H1 (cell line): ENCODE results near the gene DHX34. TPM values are rescaled to one million over a fixed set of nuclear protein-coding genes. Genes with fewer than 3 reads are reported as not detected.
A peak's percentile ranks its signal among the peaks of the same experiment; 100 is the strongest.

Experiments used
- CTCF ChIA-PET: fragments of 300-600 bp; sonication (Branson Sonifier 250); formaldehyde crosslinking; loops from one replicate; lab custom pipeline; 2021; ENCODE audit not compliant: partially characterized antibody; lab: Charles Lee
- POLR2A ChIA-PET: fragments of 300-600 bp; sonication (Branson Sonifier 250); formaldehyde crosslinking; loops from one replicate; lab custom pipeline; 2021; ENCODE audit warnings: inconsistent platforms; ENCODE audit not compliant: partially characterized antibody; lab: Charles Lee
- DNase-seq, 2 experiments: peaks; one replicate each; pipeline versions ENCODE4 v3.0.0 to v3.0.0-alpha.2; 2010 to 2022; ENCODE audit warnings: low spot score in 2 of 2, low read depth in 1 of 2, mixed read lengths in 1 of 2
- FAIRE-seq: peaks from 2 replicates; lab custom pipeline; 2011; peaks lifted over from hg19 to GRCh38; lab: Jason Lieb, UNC
- H2AFZ ChIP-seq: 2 replicates; pipeline ENCODE4 v1.8.1; 2012; ENCODE audit warnings: low read length, inconsistent platforms
- H2AK5ac ChIP-seq: 2 replicates; pipeline ENCODE4 v1.6.1; 2013; ENCODE audit warnings: low read depth, low read length
- H2BK120ac ChIP-seq: replicated peaks from 2 replicates; pipeline ENCODE3; 2013; ENCODE audit warnings: low read depth, low read length, inconsistent platforms
- H2BK12ac ChIP-seq: 2 replicates; pipeline ENCODE4 v1.6.1; 2013; ENCODE audit warnings: low read depth, low read length
- H2BK15ac ChIP-seq: 2 replicates; pipeline ENCODE4 v1.6.1; 2013; ENCODE audit warnings: low read length
- H2BK20ac ChIP-seq: 2 replicates; pipeline ENCODE4 v1.6.1; 2013; ENCODE audit warnings: low read length
- H2BK5ac ChIP-seq: 2 replicates; pipeline ENCODE4 v1.6.1; 2013; ENCODE audit warnings: low read depth, low read length
- H3K14ac ChIP-seq: 2 replicates; pipeline ENCODE4 v1.6.1; 2013; ENCODE audit warnings: inconsistent platforms; ENCODE audit not compliant: insufficient read length
- H3K18ac ChIP-seq: 2 replicates; pipeline ENCODE4 v1.6.1; 2013; ENCODE audit warnings: low read length; ENCODE audit errors: extremely low read depth
- H3K23ac ChIP-seq: 2 replicates; pipeline ENCODE4 v1.6.1; 2013; ENCODE audit warnings: inconsistent platforms; ENCODE audit not compliant: insufficient read length
- H3K23me2 ChIP-seq: 2 replicates; pipeline ENCODE4 v1.6.1; 2013; ENCODE audit warnings: low read depth, low read length
- H3K27ac ChIP-seq: 2 replicates; pipeline ENCODE4 v1.6.1; 2011; ENCODE audit warnings: low read depth, low read length, inconsistent platforms
- H3K27me3 ChIP-seq, 4 experiments: replicated peaks in 1 of 4; 1 replicate in 1 of 4; 2 replicates in 3 of 4; pipeline versions ENCODE4 v1.6.1 to v1.8.1; 2011 to 2013; ENCODE audit warnings: low read length in 3 of 4, mild to moderate bottlenecking in 3 of 4, inconsistent platforms in 2 of 4, mixed read lengths in 2 of 4, moderate library complexity in 1 of 4; ENCODE audit not compliant: control insufficient read depth in 3 of 4, insufficient read depth in 3 of 4; ENCODE audit errors: extremely low read depth in 1 of 4
- H3K36me3 ChIP-seq, 4 experiments: 2 replicates each; pipeline versions ENCODE4 v1.6.1 to v1.8.1; 2011 to 2013; ENCODE audit warnings: mild to moderate bottlenecking in 4 of 4, low read length in 3 of 4, moderate library complexity in 2 of 4, control low read depth in 1 of 4, inconsistent platforms in 1 of 4; ENCODE audit not compliant: insufficient read depth in 4 of 4, control insufficient read depth in 2 of 4
- H3K4ac ChIP-seq: replicated peaks from 2 replicates; pipeline ENCODE3; 2013; ENCODE audit warnings: low read length, low read depth, mixed read lengths, inconsistent platforms; ENCODE audit not compliant: insufficient read length
- H3K4me1 ChIP-seq, 4 experiments: replicated peaks in 1 of 4; 1 replicate in 1 of 4; 2 replicates in 3 of 4; pipeline versions ENCODE4 v1.6.1 to v1.8.1; 2011 to 2013; ENCODE audit warnings: low read length in 3 of 4, inconsistent platforms in 2 of 4, mixed read lengths in 1 of 4; ENCODE audit not compliant: insufficient read depth in 4 of 4, control insufficient read depth in 3 of 4
- H3K4me2 ChIP-seq, 2 experiments: 2 replicates each; pipeline versions ENCODE4 v1.6.1 to v1.8.1; 2011 to 2013; ENCODE audit warnings: low read depth in 2 of 2, low read length in 2 of 2, control low read depth in 1 of 2, inconsistent platforms in 1 of 2, mild to moderate bottlenecking in 1 of 2; ENCODE audit not compliant: insufficient read depth in 1 of 2
- H3K4me3 ChIP-seq, 4 experiments: fragments of 200-600, 300-600 bp in 1 of 4; sonication (generic), shearing (Covaris generic), sonication (Bioruptor Twin) in 1 of 4; 2 replicates each; pipeline versions ENCODE4 v1.5.1 to v1.8.1; 2011 to 2016; ENCODE audit warnings: low read length in 4 of 4, low read depth in 3 of 4, control low read depth in 2 of 4, inconsistent platforms in 2 of 4, mild to moderate bottlenecking in 2 of 4, mixed read lengths in 1 of 4, moderate library complexity in 1 of 4; ENCODE audit not compliant: insufficient read depth in 2 of 4; ENCODE audit errors: extremely low read depth in 1 of 4
- H3K56ac ChIP-seq: replicated peaks from 2 replicates; pipeline ENCODE3; 2013; ENCODE audit warnings: low read depth, mild to moderate bottlenecking, mixed read lengths, low read length, inconsistent platforms; ENCODE audit not compliant: insufficient read length
- H3K79me1 ChIP-seq: 2 replicates; pipeline ENCODE4 v1.6.1; 2013; ENCODE audit warnings: low read depth, low read length, control low read depth
- H3K79me2 ChIP-seq, 2 experiments: 2 replicates each; pipeline versions ENCODE4 v1.6.1 to v1.8.1; 2012 to 2013; ENCODE audit warnings: low read length in 2 of 2, mild to moderate bottlenecking in 2 of 2, inconsistent platforms in 1 of 2; ENCODE audit not compliant: insufficient read depth in 2 of 2, control insufficient read depth in 1 of 2
- H3K9ac ChIP-seq, 4 experiments: replicated peaks in 1 of 4; 1 replicate in 1 of 4; 2 replicates in 3 of 4; pipeline versions ENCODE4 v1.6.1 to v1.8.1; 2011 to 2013; ENCODE audit warnings: low read depth in 3 of 4, low read length in 3 of 4, control low read depth in 2 of 4, mild to moderate bottlenecking in 2 of 4, moderate library complexity in 2 of 4, inconsistent platforms in 1 of 4; ENCODE audit errors: extremely low read depth in 1 of 4
- H3K9me3 ChIP-seq, 2 experiments: 2 replicates each; pipeline versions ENCODE4 v1.6.1 to v1.8.1; 2012 to 2013; ENCODE audit warnings: mild to moderate bottlenecking in 2 of 2, moderate library complexity in 2 of 2, control low read depth in 1 of 2, inconsistent platforms in 1 of 2, low read depth in 1 of 2, low read length in 1 of 2, mixed read lengths in 1 of 2; ENCODE audit not compliant: insufficient read depth in 2 of 2
- H4K20me1 ChIP-seq, 2 experiments: replicated peaks in 1 of 2; 2 replicates each; pipeline versions ENCODE3 to v1.8.1; 2011 to 2013; ENCODE audit warnings: inconsistent platforms in 2 of 2, low read length in 2 of 2, mild to moderate bottlenecking in 1 of 2; ENCODE audit not compliant: insufficient read depth in 2 of 2, control insufficient read depth in 1 of 2
- H4K5ac ChIP-seq: 2 replicates; pipeline ENCODE4 v1.6.1; 2013; ENCODE audit warnings: low read length, low read depth, mixed read lengths, inconsistent platforms; ENCODE audit not compliant: insufficient read length
- H4K8ac ChIP-seq: 2 replicates; pipeline ENCODE4 v1.8.0; 2013; ENCODE audit warnings: mild to moderate bottlenecking, moderate library complexity, low read length, inconsistent platforms; ENCODE audit not compliant: insufficient read depth; ENCODE audit errors: extremely low read depth
- H4K91ac ChIP-seq: replicated peaks from 2 replicates; pipeline ENCODE3; 2013; ENCODE audit warnings: low read length, mixed read lengths, inconsistent platforms; ENCODE audit not compliant: insufficient read length
- CBX8 ChIP-seq: fragments of 300-800, 300-1000 bp; sonication (generic); IDR thresholded peaks from 2 replicates; pipeline ENCODE4 v1.7.1; 2016; ENCODE audit warnings: low read depth, low read length, borderline replicate concordance
- EP300 ChIP-seq, 2 experiments: IDR thresholded peaks; 1 replicate in 1 of 2; 2 replicates in 1 of 2; pipeline ENCODE4 v1.6.1; 2011 to 2012; ENCODE audit warnings: low read depth in 2 of 2, low read length in 2 of 2, mild to moderate bottlenecking in 2 of 2, borderline replicate concordance in 1 of 2, inconsistent platforms in 1 of 2, moderate library complexity in 1 of 2
- SUZ12 ChIP-seq: fragments of 200-600 bp; sonication (generic); IDR thresholded peaks from 2 replicates; pipeline ENCODE4 v1.6.1; 2012; ENCODE audit warnings: mild to moderate bottlenecking, inconsistent platforms, low read length, moderate library complexity, mixed read lengths
- WGBS, 2 experiments: shearing (Covaris generic) in 1 of 2; methylation state at CpG; one replicate each; pipeline versions ENCODE4 v1.1.6 to v1.1.7; 2013 to 2015; ENCODE audit warnings: low lambda C conversion rate in 2 of 2, mixed read lengths in 2 of 2, inconsistent platforms in 1 of 2, low coverage in 1 of 2, missing lambda C conversion rate in 1 of 2; ENCODE audit not compliant: insufficient replicate concordance in 2 of 2, insufficient coverage in 1 of 2, insufficient read length in 1 of 2; ENCODE audit errors: extremely low coverage in 1 of 2, missing lambda C conversion rate in 1 of 2; 5-methylcytosine and 5-hydroxymethylcytosine counted together
- polyA plus RNA-seq, 7 experiments: library from polyadenylated mRNA; depleted of rRNA in 3 of 7; stranded (reverse) in 5 of 7; unstranded in 2 of 7; fragments of >200 nt in 5 of 7; fragments of 200-250 nt in 2 of 7; gene quantifications; 1 replicate in 5 of 7; 2 replicates in 1 of 7; 4 replicates in 1 of 7; pipeline versions ENCODE4 v1.2.1 to v1.2.3, GENCODE V29; 2011 to 2013; ENCODE audit warnings: missing spikeins in 2 of 7, mixed read lengths in 2 of 7
- total RNA-seq: library from RNA; stranded (reverse); fragmentation: NEBNext Ultra II Directional; extraction: Animal tissue kit (Norgen Biotek cat#: 25700); gene quantifications from 2 replicates; pipeline ENCODE4 v1.2.1, GENCODE V29; 2021
- TF ChIP-seq, protein P1 (sequence below), 3 experiments: IDR thresholded peaks; 1 replicate in 2 of 3; 2 replicates in 1 of 3; pipeline versions ENCODE4 v1.5.1 to v1.6.1; 2011; ENCODE audit warnings: low read length in 3 of 3, mild to moderate bottlenecking in 3 of 3, inconsistent platforms in 2 of 3, low read depth in 1 of 3, moderate library complexity in 1 of 3; ENCODE audit not compliant: insufficient read depth in 1 of 3; ENCODE audit errors: control extremely low read depth in 1 of 3

DHX34 gene
- total and polyA plus RNA-seq, 2 of the 8 experiments (the other 6 are each of a cell fraction or from before 2014, with no cell fraction given): 17.5 to 24.3 TPM

DNA sequence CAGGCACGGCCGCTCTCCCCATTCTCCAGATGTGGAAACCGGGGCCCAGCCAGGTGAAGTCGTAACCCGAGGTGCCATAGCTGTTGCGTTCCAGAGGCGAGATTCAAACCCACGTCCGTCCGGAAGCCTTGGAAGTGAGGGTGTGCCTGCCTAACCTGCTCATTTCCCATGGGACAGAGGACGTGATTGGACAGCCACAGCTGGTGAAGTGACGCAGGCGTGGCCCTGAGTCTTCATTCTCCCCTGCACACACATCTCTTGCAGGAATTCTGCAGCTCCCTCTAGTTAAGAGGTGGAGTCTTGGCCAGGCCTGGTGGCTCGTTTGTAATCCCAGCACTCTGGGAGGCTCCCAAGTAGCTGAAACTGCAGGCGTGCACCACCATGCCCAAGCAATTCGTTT lies 53.4 kb downstream of the DHX34 start:
- Histone ChIP-seq H3K14ac (no peak overlapping the region), H3K79me2 (no peaks in the 10 kb centered on the region), H3K9me3 (no peaks in the 10 kb centered on the region), H3K79me1 (no peaks in the 10 kb centered on the region; the same call in 1 of the 2 replicates), H3K27me3 (no peaks in the 10 kb centered on the region), H2AK5ac (peak overlapping the region; percentile 95; the same call in 1 of the 2 replicates), H2BK12ac (peak overlapping the region; percentile 71; the same call in 1 of the 2 replicates), H4K5ac (no peak overlapping the region), H3K36me3 (no peaks in the 10 kb centered on the region), H4K91ac (no peak overlapping the region), H3K4me2 (no peak overlapping the region), H3K4me1 (peaks cover 8 to 14% (median 10%) of the 10 kb centered on the region in 4 experiments), H3K27ac (no peak overlapping the region), H2BK20ac (no peak overlapping the region), H4K20me1 (peaks cover 0 to 4% of the 10 kb centered on the region in 2 experiments), H3K4ac (no peak overlapping the region), H2BK5ac (0 out of 2 replicates have a peak overlapping the region, but pooled peaks have one; percentile 10), H3K18ac (no peak overlapping the region), H2BK120ac (no peak overlapping the region), H3K4me3 (no peak overlapping the region), H3K23ac (no peak overlapping the region), H3K23me2 (peaks cover 9% of the 10 kb centered on the region), H2AFZ (no peak overlapping the region), H3K9ac (no peak overlapping the region), H3K56ac (no peak overlapping the region), H2BK15ac (no peak overlapping the region), H4K8ac (peak overlapping the region; percentile 37; the same call in 1 of the 2 replicates)
- ChIA-PET POLR2A (interaction anchor here (0.8 to 1.9 kb wide), 6 partner anchors 11 to 127 kb away, joined by 3 to 6 read pairs (median 3); partner anchors contain the start of gene INAFM1), CTCF (interaction anchor here (0.7 to 4.3 kb wide), 7 partner anchors 11 to 106 kb away, joined by 3 to 32 read pairs (median 5); partner anchors contain the start of gene DHX34)
- whole genome bisulfite sequencing, 2 experiments: 93% methylated on average over 16 of the region's 16 CpGs; no CpG with 5 or more reads in 1 of the 2 experiments
- DNase-seq: no peak
- FAIRE-seq: no peak
- no peak for TF ChIP-seq CBX8
- TF ChIP-seq, protein P1, sequence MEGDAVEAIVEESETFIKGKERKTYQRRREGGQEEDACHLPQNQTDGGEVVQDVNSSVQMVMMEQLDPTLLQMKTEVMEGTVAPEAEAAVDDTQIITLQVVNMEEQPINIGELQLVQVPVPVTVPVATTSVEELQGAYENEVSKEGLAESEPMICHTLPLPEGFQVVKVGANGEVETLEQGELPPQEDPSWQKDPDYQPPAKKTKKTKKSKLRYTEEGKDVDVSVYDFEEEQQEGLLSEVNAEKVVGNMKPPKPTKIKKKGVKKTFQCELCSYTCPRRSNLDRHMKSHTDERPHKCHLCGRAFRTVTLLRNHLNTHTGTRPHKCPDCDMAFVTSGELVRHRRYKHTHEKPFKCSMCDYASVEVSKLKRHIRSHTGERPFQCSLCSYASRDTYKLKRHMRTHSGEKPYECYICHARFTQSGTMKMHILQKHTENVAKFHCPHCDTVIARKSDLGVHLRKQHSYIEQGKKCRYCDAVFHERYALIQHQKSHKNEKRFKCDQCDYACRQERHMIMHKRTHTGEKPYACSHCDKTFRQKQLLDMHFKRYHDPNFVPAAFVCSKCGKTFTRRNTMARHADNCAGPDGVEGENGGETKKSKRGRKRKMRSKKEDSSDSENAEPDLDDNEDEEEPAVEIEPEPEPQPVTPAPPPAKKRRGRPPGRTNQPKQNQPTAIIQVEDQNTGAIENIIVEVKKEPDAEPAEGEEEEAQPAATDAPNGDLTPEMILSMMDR (IDR thresholded peaks at IDR 0.05; ENCODE audit: control extremely low read depth in 1 of 3, insufficient read depth in 1 of 3, low read depth in 1 of 3, low read length in 3 of 3): no peak
- TF ChIP-seq SUZ12: no peak
- TF ChIP-seq EP300 (IDR thresholded peaks at IDR 0.05; ENCODE audit: borderline replicate concordance in 1 of 2, low read depth in 2 of 2, low read length in 2 of 2): no peak
